Stimulated activated CD4-positive, alpha-beta T cell treated with anti-CD3 and anti-CD28 coated beads, Interleukin-4, amount 100 ng/mL, for 4 hours (primary cell): ENCODE data around the gene HOXC12.

Experiments used
- DNase-seq, 2 experiments: peaks; one replicate each; pipeline ENCODE4 v3.0.0-alpha.2; 2020

The HOXC12 gene

GRCh38 chr12:53985692-53985993 lies 30.9 kb downstream of the HOXC12 start:
- no peak for DNase-seq

- DNase-seq = no peak
Observed at GRCh38 chr12:53985994-53986685, 31.4 kb downstream of the HOXC12 start.

GRCh38 chr12:53986686-53987483 lies 32.2 kb downstream of the HOXC12 start:
- DNase-seq = no peak

- DNase-seq = no peak
Observed at GRCh38 chr12:53987787-53988230, 33.1 kb downstream of the HOXC12 start.

- DNase-seq = no peak
Observed at GRCh38 chr12:53988541-53989226, 34.0 kb downstream of the HOXC12 start.

- DNase-seq = no peak
Observed at GRCh38 chr12:53989227-53990113, 34.8 kb downstream of the HOXC12 start.

GRCh38 chr12:53990311-53991076 lies 35.8 kb downstream of the HOXC12 start:
- no peak for DNase-seq

- no peak for DNase-seq
Observed at GRCh38 chr12:53991077-53991460, 36.4 kb downstream of the HOXC12 start.

GRCh38 chr12:53992377-53992889 lies 37.7 kb downstream of the HOXC12 start:
- DNase-seq = no peak

GRCh38 chr12:53993162-53994008 lies 38.7 kb downstream of the HOXC12 start:
- no peak for DNase-seq

- no peak for DNase-seq
Observed at GRCh38 chr12:53994009-53994263, 39.2 kb downstream of the HOXC12 start.

- no peak for DNase-seq
Observed at GRCh38 chr12:53994264-53995001, 39.7 kb downstream of the HOXC12 start.

GRCh38 chr12:53995002-53995377 lies 40.3 kb downstream of the HOXC12 start:
- DNase-seq = no peak

GRCh38 chr12:53995378-53996239 lies 40.9 kb downstream of the HOXC12 start:
- DNase-seq = no peak

GRCh38 chr12:53996240-53997203 lies 41.8 kb downstream of the HOXC12 start:
- no peak for DNase-seq

GRCh38 chr12:53997204-53998109 lies 42.8 kb downstream of the HOXC12 start:
- DNase-seq = no peak
